Fibroblast of upper back skin (primary cell): Measurements from ENCODE around the gene PEAK3.

ENCODE experiments used
- DNase-seq: peaks from one replicate; pipeline ENCODE4 v3.0.0-alpha.2; 2013

PEAK3 gene, protein sequence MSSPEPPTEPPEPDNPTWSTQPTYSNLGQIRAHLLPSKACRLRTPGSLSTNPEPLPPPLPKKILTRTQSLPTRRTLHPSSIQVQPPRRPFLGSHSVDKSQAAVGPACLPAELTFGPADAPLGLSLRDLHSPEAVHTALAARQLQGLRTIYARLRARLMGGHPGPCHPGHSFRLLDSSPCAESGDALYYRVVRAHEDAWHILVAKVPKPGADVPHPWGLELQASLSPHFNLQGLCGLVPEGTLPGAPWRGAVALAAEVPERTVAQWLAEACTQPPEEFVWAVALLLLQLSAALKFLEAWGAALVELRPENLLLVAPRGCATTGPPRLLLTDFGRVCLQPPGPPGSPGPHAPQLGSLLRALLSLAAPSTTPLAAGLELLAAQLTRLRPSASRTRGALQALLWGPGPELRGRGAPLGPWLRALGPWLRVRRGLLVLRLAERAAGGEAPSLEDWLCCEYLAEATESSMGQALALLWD

DNA sequence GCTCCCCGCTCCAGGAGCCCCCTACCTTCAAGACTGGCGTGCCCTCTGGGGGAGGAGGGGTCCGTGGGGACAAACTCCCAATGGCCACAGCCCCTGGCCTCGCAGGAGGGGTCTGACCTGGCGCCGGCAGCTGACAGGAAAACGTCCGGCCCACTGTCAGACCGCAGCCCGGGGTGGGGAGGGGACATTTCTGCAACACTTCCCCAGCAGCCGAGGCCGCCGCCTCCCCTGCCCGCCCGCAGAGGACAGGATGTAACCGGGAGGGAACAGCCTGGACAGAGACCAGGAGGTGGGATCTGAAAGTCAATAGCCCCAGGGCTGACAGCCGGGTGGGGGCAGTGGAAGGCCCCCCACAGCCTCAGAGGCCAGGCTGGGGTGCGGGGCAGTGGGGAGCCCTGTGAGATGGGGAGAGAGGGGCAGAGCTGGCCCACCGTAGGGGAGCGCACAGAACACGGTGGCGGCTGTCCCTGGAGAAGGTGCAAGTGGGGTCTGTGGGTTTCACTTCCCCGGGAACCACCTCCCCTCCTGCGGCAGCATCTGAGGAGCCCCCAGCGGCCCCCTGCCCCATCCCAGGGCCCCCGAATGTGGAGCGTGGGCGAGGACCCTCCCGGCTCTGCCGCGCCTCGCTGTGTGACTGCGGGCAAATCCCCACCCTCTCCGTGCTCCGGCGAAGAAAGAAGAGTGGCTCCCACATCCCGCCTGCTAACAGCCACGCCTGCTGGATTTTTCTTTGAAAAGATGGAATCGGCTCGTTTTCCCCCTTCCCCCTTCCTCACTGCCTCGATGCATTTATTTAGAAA is at the start of gene PEAK3:
Gene PEAK3 (minus strand): TSS at position 114 of the 800 bp plus-strand sequence. CDS start 1,244 bp downstream, outside the sequence.
- DNase-seq, result peak; percentile 47

- DNase-seq, result no peak
These were observed 48.8 kb upstream of the PEAK3 start for GRCh38 chr19:2330632-2331284.

DNA sequence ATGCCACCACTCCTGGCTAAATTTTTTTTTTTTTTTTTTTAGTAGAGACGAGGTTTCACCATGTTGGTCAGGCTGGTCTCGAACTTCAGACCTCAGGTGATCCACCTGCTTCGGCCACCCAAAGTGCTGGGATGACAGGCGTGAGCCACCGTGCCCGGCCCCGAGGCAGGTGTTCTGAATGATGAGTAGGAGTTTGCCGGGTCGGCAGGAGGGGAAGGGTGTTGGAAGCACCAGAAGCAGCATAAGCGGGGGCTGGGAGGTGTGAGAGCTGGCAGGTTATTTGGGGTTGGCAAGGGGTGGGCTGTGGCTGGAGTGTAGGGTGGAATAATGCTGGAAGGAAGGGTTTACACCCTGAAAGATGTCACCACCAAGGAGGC is 48.3 kb upstream of the PEAK3 start:
- DNase-seq, result no peak

GRCh38 chr19:2329501-2329916 is 47.5 kb upstream of the PEAK3 start:
- no peak for DNase-seq

DNA sequence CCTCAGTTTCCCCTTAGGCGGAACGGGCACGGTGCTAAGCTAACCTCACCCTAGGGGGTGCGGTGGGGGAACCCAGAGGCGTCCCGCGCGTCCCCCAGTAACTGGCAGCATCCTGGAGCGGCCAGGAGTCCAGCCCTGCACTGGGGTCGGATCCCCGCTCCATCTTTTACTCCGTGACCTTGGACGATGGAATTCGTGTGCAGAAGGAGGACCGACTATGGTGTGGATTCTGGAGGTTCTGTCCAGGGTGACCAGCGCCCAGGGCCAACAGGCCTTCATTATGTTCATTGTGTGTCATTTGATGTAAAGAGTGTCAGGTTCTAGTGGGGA is 47.1 kb upstream of the PEAK3 start:
- DNase-seq, result no peak

DNA sequence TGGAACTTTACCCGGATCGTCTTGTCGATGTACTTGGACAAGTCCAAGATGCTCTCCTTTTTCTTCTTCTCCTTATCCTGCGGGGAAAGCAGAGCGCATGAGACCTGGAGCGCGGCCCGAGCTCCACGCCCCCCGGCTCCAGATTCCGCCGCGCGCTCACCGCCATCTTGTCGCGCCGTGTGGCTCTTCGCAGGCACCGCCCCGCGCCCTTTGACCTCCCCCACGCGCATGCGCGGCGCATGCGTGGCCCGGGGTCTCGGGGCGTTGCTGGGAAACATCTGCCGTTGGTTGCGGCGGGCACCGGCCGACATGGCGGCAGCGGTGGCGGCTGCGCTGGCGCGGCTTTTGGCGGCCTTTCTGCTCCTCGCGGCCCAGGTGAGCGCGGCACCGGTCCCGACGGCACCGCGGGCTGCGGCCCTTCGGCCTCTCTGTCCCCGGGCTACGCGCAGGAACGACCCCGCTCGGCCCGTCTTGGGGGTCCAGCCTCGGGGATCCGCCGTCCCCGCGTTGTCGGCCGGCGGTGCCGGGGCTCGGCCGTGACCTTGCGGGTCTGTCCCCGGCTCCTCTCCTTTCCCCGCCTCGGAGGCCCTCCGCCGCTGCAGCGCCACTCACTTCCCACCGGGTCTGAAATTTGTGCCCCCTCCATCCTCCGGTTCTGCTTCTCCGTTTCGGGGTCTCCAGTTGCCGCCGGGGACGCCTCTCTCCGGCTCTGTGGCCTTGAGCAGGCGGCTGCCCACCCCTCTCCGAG is 46.6 kb upstream of the PEAK3 start, which contains the start of the genes LSM7 and SPPL2B:
Gene LSM7 (minus strand): TSS at position 186 of the 748 bp plus-strand sequence. CDS start 20 bp downstream, at position 166.
Gene SPPL2B (plus strand): TSS at position 284 of the 748 bp plus-strand sequence. CDS start 26 bp downstream, at position 310.
- peak; percentile 88 for DNase-seq

DNA sequence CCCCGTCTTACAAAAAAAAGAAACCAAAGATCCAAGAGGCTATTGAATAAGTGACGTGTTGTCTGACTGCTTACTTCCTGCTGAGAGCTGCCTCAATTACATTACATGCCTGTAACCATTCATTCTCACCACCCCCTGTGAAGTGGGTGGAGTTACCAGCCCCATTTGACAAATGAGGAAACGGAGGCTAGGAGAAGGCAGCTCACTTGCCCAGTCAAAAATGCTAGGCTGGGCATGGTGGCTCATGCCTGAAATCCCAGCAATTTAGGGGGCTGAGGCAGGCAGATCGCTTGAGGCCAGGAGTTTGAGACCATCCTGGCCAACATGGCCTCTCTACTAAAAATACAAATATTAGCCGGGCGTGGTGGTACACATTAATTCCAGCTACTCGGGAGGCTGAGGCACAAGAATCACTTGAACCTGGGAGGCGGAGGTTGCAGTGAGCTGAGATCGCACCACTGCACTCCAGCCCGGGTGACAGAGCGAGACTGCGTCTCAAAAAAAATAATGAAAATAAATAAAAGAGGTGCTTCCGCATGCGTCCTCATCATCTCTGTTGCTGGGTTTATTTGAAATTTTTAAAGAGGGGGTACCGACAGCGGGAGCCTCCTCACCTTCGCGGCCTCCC is 45.9 kb upstream of the PEAK3 start:
- DNase-seq, result peak; percentile 89

GRCh38 chr19:2326699-2327360 is 44.9 kb upstream of the PEAK3 start:
- DNase-seq, result no peak

DNA sequence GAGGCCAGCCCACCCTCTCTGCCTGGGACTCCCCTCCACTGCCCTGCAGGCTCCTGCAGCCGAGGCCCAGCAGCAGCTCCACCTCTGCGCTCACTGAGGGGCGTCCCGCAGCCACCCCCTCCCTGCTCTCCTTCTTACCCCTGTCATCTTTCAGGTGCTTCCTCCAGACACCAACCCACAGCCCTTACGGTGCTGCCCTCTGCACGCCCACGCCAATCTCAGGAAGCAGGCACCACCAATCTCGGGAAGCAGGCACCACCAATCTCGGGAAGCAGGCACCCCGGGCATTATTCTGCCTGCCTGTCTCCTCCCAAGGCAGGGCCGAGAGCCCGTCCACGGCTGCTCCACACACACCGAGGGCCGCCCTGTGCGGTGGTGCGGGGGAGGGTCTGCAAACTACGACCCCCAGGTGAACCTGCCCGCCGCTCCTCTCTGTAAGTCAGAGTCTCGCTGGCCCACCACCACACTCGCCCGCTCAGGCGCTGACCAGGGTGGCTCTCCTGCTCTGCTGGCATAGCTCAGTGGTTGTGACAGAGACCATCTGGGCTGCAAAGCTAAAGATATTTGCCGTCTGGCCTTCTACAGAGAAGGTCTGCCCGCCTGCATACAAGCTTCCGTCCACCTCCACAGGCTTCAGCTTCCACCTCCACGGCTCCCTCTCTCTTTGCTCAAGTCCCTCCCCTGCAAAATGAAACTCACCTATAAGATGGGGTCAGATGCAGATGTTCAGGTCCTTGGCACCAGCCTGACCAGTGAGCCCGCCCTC is 43.5 kb upstream of the PEAK3 start:
- no peak for DNase-seq

DNA sequence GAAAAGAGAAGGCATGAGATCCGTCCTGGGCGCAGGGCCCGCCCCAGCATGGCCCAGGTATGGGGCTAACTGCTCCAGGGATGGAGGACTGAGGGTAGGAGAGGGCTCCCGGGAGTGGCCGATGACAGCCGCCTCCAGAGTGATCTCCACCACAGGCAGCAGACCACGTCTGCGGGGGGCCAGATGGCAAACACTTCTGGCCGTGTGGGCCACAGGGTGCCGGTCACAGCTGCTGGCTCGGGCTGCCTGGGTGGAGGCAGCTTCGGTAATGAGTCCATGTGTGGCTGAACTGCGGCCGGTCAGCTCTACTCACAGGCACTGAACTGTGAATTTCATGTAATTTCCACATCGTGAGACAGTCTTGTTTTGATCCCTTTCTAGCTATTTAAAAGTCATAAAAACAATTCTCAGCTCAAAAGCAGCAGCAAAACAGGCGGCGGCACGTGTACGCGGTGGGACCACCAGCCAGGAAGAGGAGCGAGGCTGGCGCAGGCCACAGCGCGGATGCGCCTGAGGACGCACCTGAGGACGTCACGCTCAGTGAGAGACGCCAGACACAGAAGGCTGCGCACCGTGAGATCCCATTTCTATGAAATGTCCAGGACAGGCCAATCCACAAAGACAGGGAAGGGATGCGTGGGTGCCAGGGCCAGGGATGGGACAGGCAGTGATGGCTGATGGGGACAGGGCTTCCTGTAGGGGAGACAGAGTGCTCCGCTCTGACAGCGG is 42.4 kb upstream of the PEAK3 start:
- DNase-seq, result no peak

DNA sequence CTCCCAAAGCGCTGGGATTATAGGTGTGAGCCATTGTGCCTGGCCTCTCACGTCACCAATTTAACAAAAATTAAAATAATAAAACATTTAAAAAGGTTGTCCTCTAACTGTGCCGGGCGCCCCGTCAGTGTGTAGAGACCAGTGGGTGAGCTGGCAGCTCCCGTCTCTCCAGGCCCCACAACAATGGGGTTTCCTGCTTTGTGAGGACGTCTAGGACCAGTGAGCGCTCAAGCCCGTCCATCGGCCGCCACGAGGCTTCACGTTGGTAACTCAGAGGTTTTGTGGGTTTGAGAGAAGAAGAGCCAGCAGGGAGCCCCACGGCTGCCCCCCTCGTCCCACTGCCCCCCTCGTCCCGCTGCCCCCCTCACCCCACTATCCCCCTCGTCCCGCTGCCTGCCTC is 41.7 kb upstream of the PEAK3 start:
- no peak for DNase-seq

DNA sequence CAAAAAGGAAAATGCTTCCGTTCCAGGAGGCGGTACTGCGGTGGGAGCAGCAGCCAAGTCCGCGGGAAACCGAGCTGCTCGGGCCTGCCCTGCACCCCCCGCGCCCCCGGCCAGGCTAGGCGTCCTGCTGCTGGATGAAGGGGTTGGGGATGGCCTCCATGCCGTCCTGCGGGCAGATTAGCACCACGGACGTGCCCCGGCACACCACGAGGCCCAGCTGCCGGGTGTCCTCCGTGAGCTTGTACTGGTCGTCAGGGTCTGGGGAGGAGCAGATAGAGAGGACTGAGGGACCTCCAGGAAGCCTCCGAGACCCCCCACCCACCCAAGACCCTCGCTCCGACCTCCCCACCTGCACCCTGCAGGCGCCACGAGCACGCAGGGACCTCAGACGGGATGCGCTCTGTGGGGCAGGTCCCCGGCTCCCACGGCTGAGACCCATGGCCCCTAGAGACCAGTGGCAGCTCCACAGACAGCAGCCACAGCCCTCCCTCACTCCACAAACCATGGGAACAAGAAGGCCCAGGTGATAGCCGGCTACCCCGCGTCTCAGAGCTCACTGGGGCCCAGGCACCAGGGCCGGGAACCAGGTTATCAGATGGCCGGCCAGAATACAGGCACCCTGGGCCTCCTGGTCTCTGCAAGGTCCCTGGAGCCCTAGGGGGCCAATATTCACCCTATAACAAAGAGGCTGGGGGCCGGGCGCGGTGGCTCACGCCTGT is 39.7 kb upstream of the PEAK3 start:
- DNase-seq, result no peak

- DNase-seq, result no peak
These were observed 39.0 kb upstream of the PEAK3 start for GRCh38 chr19:2320939-2321338.

DNA sequence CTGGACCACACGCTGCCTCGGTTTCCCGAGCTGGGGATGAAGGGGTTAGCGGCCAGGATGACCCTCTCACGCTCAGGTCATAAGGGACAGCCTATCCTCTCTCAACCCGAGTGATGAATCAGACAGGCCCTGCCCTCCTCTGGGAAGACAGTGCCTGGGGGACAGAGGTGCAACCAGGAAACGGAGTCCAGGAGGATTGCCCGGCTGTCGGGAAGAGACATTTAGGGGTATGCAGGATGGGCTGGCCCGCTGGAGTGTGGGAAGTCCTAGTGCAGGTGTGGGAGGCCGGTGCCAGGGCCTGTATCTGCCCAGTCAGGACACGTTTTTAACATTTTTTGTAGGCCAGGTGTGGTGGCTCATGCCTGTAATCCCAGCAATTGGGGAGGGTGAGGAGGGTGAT is 38.1 kb upstream of the PEAK3 start:
- DNase-seq, result no peak

DNA sequence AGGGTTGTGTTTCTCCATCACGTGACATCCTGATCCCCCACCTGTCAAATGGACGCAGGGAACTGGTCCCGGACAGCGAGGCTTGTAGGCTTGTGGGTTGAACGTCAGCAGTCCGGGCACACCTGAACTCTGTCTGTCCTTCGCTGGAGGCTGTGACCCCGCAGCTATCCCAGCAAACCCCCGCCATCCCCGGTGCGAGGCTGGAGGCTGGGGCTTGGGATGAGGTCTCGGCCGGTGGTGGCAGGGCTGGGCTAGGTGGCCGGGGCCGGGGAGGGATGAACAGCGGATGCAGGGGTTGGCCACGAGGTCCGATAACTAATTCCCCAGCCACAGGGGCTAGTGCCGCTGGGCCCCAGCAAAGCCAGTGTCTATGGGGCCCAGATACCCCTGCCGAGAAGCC is 37.6 kb upstream of the PEAK3 start:
- DNase-seq, result no peak

- DNase-seq, result no peak
These were observed 36.9 kb upstream of the PEAK3 start for GRCh38 chr19:2318923-2319322.

- no peak for DNase-seq
These were observed 35.8 kb upstream of the PEAK3 start for GRCh38 chr19:2317756-2318155.

DNA sequence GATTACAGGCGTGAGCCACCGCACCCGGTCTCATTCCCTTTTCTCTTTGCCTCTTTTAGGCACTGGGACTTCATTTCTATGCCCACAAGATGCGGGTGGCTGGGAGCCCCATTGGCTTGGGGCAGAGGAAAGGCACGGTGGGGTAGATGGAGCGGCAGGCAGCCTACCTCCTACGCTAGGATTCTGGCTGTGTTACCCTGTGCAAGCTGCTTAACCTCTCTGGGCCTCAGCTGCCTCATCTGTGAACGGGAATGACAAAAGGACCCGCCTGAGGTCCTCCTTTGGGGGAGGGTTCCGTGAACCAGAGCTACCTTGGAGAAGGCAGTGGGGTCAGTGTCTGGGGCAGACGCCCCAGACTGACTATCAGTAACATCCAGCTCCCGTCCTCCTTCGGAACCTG is 35.3 kb upstream of the PEAK3 start:
- no peak for DNase-seq

GRCh38 chr19:2315818-2316353 is 33.9 kb upstream of the PEAK3 start:
- peak; percentile 59 for DNase-seq
